DND-41 (cell line): ENCODE measurements around the gene RAI2.

ENCODE experiments used
- ATAC-seq: fragments of 200-7000 bp; cut with Tn5 transposase; 3 replicates; pipeline ENCODE4 v1.9.1; 2021; ENCODE audit warnings: low read depth; ENCODE audit not compliant: insufficient read depth
- DNase-seq: peaks from one replicate; pipeline ENCODE4 v3.0.0-alpha.2; 2020
- H2AFZ ChIP-seq: 2 replicates; pipeline ENCODE4 v1.6.0; 2012; ENCODE audit warnings: low read depth, low read length
- H3K27ac ChIP-seq: 2 replicates; pipeline ENCODE4 v1.5.1; 2012; ENCODE audit warnings: low read length, inconsistent platforms
- H3K27me3 ChIP-seq: fragments of 200-600 bp; sonication (generic); 2 replicates; pipeline ENCODE4 v1.6.0; 2012; ENCODE audit warnings: low read length, mild to moderate bottlenecking, inconsistent platforms; ENCODE audit not compliant: insufficient read depth, poor library complexity
- H3K36me3 ChIP-seq: 2 replicates; pipeline ENCODE4 v1.5.1; 2012; ENCODE audit warnings: low read length, inconsistent platforms; ENCODE audit not compliant: insufficient read depth
- H3K4me1 ChIP-seq: 2 replicates; pipeline ENCODE4 v1.5.1; 2012; ENCODE audit warnings: mild to moderate bottlenecking, low read length; ENCODE audit not compliant: insufficient read depth
- H3K4me2 ChIP-seq: 2 replicates; pipeline ENCODE4 v1.6.0; 2012; ENCODE audit warnings: mild to moderate bottlenecking, moderate library complexity, low read length, inconsistent platforms; ENCODE audit not compliant: insufficient read depth
- H3K4me3 ChIP-seq, 2 experiments: fragments of 200-600 bp in 1 of 2; shearing (Covaris generic) in 1 of 2; 2 replicates each; pipeline ENCODE4 v1.5.1; 2012 to 2016; ENCODE audit warnings: inconsistent platforms in 2 of 2, low read length in 2 of 2, mild to moderate bottlenecking in 2 of 2, low read depth in 1 of 2, moderate library complexity in 1 of 2
- H3K79me2 ChIP-seq: 2 replicates; pipeline ENCODE4 v1.6.0; 2012; ENCODE audit warnings: low read length, inconsistent platforms; ENCODE audit not compliant: insufficient read depth
- H3K9ac ChIP-seq: 2 replicates; pipeline ENCODE4 v1.6.0; 2012; ENCODE audit warnings: low read depth, mild to moderate bottlenecking, inconsistent platforms, low read length, moderate library complexity
- H3K9me3 ChIP-seq: 2 replicates; pipeline ENCODE4 v1.5.1; 2012; ENCODE audit warnings: low read length, moderate library complexity, mild to moderate bottlenecking, inconsistent platforms; ENCODE audit not compliant: insufficient read depth, severe bottlenecking
- H4K20me1 ChIP-seq: 2 replicates; pipeline ENCODE4 v1.6.0; 2012; ENCODE audit warnings: low read length; ENCODE audit not compliant: insufficient read depth
- CTCF ChIP-seq: IDR thresholded peaks from 2 replicates; pipeline ENCODE4 v1.5.1; 2012; ENCODE audit warnings: borderline replicate concordance, low read length, moderate library complexity, mild to moderate bottlenecking; ENCODE audit not compliant: poor library complexity, severe bottlenecking; ENCODE audit errors: extremely low read depth
- EZH2 ChIP-seq: IDR thresholded peaks from 3 replicates; pipeline ENCODE4 v1.6.1; 2012; ENCODE audit warnings: borderline replicate concordance, low read depth, mild to moderate bottlenecking, moderate library complexity, low read length, inconsistent platforms; ENCODE audit not compliant: severe bottlenecking

The RAI2 gene

GRCh38 chrX:17860811-17861488, at the start of gene RAI2:
Gene RAI2, minus strand, starts transcription at chrX:17861298. Its CDS starts 59,288 bp downstream, at chrX:17802010.
- DNase-seq = no peak
- H3K4me2 ChIP-seq = no peak within 1 kb of the TSS
- ATAC-seq = no peak
- H3K27ac ChIP-seq = no peak within 1 kb of the TSS
- TF ChIP-seq EZH2 (no peak), CTCF (no peak)
- no peaks in the 10 kb centered on the region for H3K27me3 ChIP-seq
- H3K79me2 ChIP-seq = no peaks in the 10 kb centered on the region
- no peak within 1 kb of the TSS for H3K4me3 ChIP-seq
- no peaks in the 10 kb centered on the region for H4K20me1 ChIP-seq
- no peaks in the 10 kb centered on the region for H3K9me3 ChIP-seq
- no peak within 1 kb of the TSS for H3K9ac ChIP-seq
- H3K4me1 ChIP-seq = no peaks in the 10 kb centered on the region
- H3K36me3 ChIP-seq = no peaks in the 10 kb centered on the region
- H2AFZ ChIP-seq = no peak within 1 kb of the TSS

GRCh38 chrX:17888421-17888820, 27.3 kb upstream of the RAI2 start:
- Histone ChIP-seq H3K36me3 (no peaks in the 10 kb centered on the region), H3K27ac (no peak overlapping the region), H3K4me3 (no peak overlapping the region), H3K4me1 (no peaks in the 10 kb centered on the region), H3K9ac (no peak overlapping the region), H4K20me1 (no peaks in the 10 kb centered on the region), H3K79me2 (no peaks in the 10 kb centered on the region), H3K27me3 (no peaks in the 10 kb centered on the region), H3K4me2 (no peak overlapping the region), H3K9me3 (no peaks in the 10 kb centered on the region), H2AFZ (no peak overlapping the region)
- no peak for DNase-seq
- no peak for ATAC-seq
- TF ChIP-seq EZH2 (no peak), CTCF (no peak)

- ATAC-seq (no peak), DNase-seq (no peak)
- Histone ChIP-seq H2AFZ (no peak overlapping the region), H3K4me1 (no peaks in the 10 kb centered on the region), H3K4me3 (no peak overlapping the region), H3K9me3 (no peaks in the 10 kb centered on the region), H3K27me3 (no peaks in the 10 kb centered on the region), H3K79me2 (no peaks in the 10 kb centered on the region), H3K36me3 (no peaks in the 10 kb centered on the region), H3K9ac (no peak overlapping the region), H3K27ac (no peak overlapping the region), H4K20me1 (no peaks in the 10 kb centered on the region), H3K4me2 (no peak overlapping the region)
- TF ChIP-seq EZH2 (no peak), CTCF (no peak)
Measured at GRCh38 chrX:17882680-17883079, 21.6 kb upstream of the RAI2 start.
